Adipocyte (in vitro differentiated cells): Measurements from ENCODE around the gene LPA.
"Not testable (repeated sequence)": the region's sequence is repeated elsewhere in the genome, so short reads cannot be mapped to it uniquely, and the experiment has no call there.

Experiments used
- DNase-seq: peaks from one replicate; pipeline ENCODE4 v3.0.0-alpha.2; 2015; ENCODE audit warnings: low read depth
- H3K27me3 ChIP-seq: replicated peaks from 2 replicates; pipeline ENCODE4 v1.7.0; 2013; ENCODE audit warnings: mild to moderate bottlenecking, low read length, moderate library complexity; ENCODE audit not compliant: control insufficient read depth, insufficient read depth
- H3K36me3 ChIP-seq: 2 replicates; pipeline ENCODE4 v1.7.0; 2013; ENCODE audit warnings: low read length, mild to moderate bottlenecking, moderate library complexity; ENCODE audit not compliant: control insufficient read depth, insufficient read depth, severe bottlenecking
- H3K4me1 ChIP-seq: 2 replicates; pipeline ENCODE4 v1.7.0; 2013; ENCODE audit warnings: mild to moderate bottlenecking, low read length, moderate library complexity; ENCODE audit not compliant: control insufficient read depth, insufficient read depth
- H3K4me3 ChIP-seq: 2 replicates; pipeline ENCODE4 v1.7.0; 2013; ENCODE audit warnings: mild to moderate bottlenecking, low read length, moderate library complexity
- H3K9ac ChIP-seq: 2 replicates; pipeline ENCODE4 v1.7.0; 2013; ENCODE audit warnings: mild to moderate bottlenecking, low read length, moderate library complexity
- H3K9me3 ChIP-seq: 2 replicates; pipeline ENCODE4 v1.7.0; 2013; ENCODE audit warnings: mild to moderate bottlenecking, low read length, moderate library complexity; ENCODE audit not compliant: control insufficient read depth

LPA gene

GRCh38 chr6:160690458-160690857 lies 26.4 kb upstream of the LPA start:
- no peaks in the 10 kb centered on the region for H3K36me3 ChIP-seq
- H3K9ac ChIP-seq, result no peak overlapping the region
- H3K4me1 ChIP-seq, result no peaks in the 10 kb centered on the region
- H3K27me3 ChIP-seq, result no peaks in the 10 kb centered on the region
- no peak for DNase-seq
- H3K9me3 ChIP-seq, result no peaks in the 10 kb centered on the region
- no peak overlapping the region for H3K4me3 ChIP-seq

- Histone ChIP-seq H3K27me3 (no peaks in the 10 kb centered on the region), H3K4me3 (no peak overlapping the region), H3K36me3 (no peaks in the 10 kb centered on the region), H3K9me3 (no peaks in the 10 kb centered on the region), H3K9ac (no peak overlapping the region), H3K4me1 (no peaks in the 10 kb centered on the region)
- DNase-seq, result no peak
These were observed 21.8 kb upstream of the LPA start for GRCh38 chr6:160685762-160686450.

GRCh38 chr6:160685101-160685761 lies 21.2 kb upstream of the LPA start:
- H3K27me3 ChIP-seq, DNase-seq, H3K9ac ChIP-seq, H3K9me3 ChIP-seq, H3K4me1 ChIP-seq, H3K4me3 ChIP-seq, H3K36me3 ChIP-seq: not testable (repeated sequence)

DNA sequence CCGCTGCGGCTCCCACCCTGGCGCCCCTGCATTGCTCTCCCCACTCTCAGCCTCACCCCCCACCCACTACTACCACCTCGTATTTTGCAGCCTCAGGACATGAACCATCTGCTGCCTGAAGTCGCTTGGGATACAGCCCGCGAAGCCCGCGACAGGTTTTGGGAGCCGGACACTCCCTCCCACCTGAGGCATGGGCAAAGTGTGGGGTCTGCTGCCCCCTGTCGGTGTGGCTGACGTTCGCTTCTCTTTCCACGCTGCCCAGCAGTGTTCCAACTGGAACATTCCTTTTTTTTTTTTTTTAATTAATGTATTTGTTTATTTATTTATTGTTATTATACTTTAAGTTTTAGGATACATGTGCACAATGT lies 15.3 kb upstream of the LPA start:
- Histone ChIP-seq H3K4me1 (no peaks in the 10 kb centered on the region), H3K9me3 (no peaks in the 10 kb centered on the region), H3K36me3 (no peaks in the 10 kb centered on the region), H3K27me3 (peaks cover 3% of the 10 kb centered on the region), H3K4me3 (no peak overlapping the region), H3K9ac (no peak overlapping the region)
- DNase-seq, result no peak

DNA sequence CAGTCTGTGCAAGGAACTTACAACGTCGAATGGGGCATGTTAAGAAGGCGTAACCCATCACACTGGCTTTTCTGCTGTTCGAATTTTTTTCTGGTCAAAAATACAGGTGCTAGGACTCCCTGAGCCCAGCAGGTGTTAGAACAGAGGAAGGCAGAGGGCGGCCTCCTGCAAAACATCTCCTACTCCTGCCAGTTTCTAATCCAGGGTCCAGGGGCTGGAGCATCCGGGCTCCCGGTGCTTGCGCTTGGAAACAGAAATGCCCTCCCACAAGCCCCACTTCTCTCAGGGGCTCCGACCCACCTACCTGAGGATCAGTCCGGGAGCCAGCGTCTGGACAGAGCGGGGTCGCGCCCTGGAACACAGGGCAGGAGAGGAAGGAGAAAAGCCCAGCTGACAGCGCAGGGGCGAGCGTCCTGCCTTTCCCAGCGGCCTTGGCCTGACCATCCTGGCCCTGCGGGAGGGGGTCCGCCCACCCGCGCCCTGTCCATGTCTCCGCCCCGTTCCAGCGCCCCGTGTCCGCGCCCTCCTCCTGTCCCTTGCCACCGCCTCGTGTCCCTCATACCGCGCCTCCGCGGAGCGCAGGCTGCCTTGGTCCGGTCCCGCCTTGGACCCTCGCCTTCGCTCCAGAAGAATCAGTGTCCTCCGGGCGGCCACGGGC lies 14.8 kb upstream of the LPA start:
- DNase-seq, result no peak
- Histone ChIP-seq H3K9ac (no peak overlapping the region), H3K36me3 (no peaks in the 10 kb centered on the region), H3K9me3 (peaks cover under 1% of the 10 kb centered on the region), H3K4me3 (no peak overlapping the region), H3K27me3 (peaks cover 3% of the 10 kb centered on the region), H3K4me1 (no peaks in the 10 kb centered on the region)

DNA sequence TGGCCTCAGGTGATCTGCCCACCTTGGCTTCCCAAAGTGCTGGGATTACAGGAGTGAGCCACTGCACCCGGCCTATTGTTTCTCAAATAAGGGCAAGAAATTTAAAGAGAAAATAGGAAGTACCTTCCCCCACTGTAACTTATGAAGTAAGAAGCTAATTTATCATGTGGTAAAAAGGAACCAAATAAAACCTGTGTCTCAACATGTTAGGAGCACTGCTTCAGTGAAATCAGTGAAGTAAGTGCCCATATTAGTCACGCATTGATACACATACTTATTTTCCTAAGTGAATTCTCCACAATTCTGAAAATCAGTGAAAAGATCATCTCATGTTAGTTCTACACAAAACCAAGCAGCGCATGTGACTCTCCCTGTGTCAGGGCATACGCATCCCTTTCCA lies 14.2 kb upstream of the LPA start:
- peaks cover 7% of the 10 kb centered on the region for H3K9me3 ChIP-seq
- H3K4me3 ChIP-seq, result no peak overlapping the region
- H3K36me3 ChIP-seq, result no peaks in the 10 kb centered on the region
- no peak for DNase-seq
- H3K27me3 ChIP-seq, result peaks cover 3% of the 10 kb centered on the region
- no peaks in the 10 kb centered on the region for H3K4me1 ChIP-seq
- H3K9ac ChIP-seq, result no peak overlapping the region

- H3K4me3 ChIP-seq, H3K4me1 ChIP-seq, H3K36me3 ChIP-seq, DNase-seq, H3K27me3 ChIP-seq, H3K9ac ChIP-seq: not testable (repeated sequence)
- H3K9me3 ChIP-seq, result peaks cover 15% of the 10 kb centered on the region
These were observed 12.3 kb upstream of the LPA start for GRCh38 chr6:160676418-160676817.

DNA sequence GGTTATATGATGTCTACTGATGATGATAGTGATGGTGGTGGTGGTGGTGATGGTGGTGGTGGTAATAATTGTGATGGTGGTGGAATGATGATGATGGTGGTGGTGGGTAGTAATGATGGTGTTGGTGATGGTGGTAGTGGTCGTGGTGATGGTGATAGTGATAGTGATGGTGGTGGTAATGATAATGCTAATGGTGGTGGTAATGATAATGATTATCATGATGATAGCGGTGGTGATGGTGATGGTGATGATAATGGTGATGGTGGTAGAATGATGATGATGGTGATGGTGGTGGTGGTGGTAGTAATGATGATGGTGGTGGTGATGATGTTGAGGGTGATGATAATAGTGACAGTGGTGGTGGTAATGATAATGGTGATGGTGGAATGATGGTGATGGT lies 4.5 kb upstream of the LPA start:
- no peaks in the 10 kb centered on the region for H3K36me3 ChIP-seq
- no peaks in the 10 kb centered on the region for H3K27me3 ChIP-seq

GRCh38 chr6:160667639-160668481 lies 3.8 kb upstream of the LPA start:
- H3K27me3 ChIP-seq, result no peaks in the 10 kb centered on the region
- peaks cover 4% of the 10 kb centered on the region for H3K9me3 ChIP-seq
- DNase-seq, result no peak
- H3K4me1 ChIP-seq, result no peaks in the 10 kb centered on the region
- no peaks in the 10 kb centered on the region for H3K36me3 ChIP-seq
- H3K9ac ChIP-seq, result no peak overlapping the region
- no peak overlapping the region for H3K4me3 ChIP-seq

More for the DNA sequence above, 4.5 kb upstream of the LPA start:
- DNase-seq, result no peak
- Histone ChIP-seq H3K9me3 (peaks cover 11% of the 10 kb centered on the region), H3K4me1 (no peaks in the 10 kb centered on the region), H3K9ac (no peak overlapping the region), H3K4me3 (no peak overlapping the region)

- Histone ChIP-seq H3K27me3 (no peaks in the 10 kb centered on the region), H3K9ac (no peak overlapping the region), H3K4me1 (no peaks in the 10 kb centered on the region), H3K4me3 (no peak overlapping the region), H3K9me3 (peaks cover 4% of the 10 kb centered on the region), H3K36me3 (no peaks in the 10 kb centered on the region)
- no peak for DNase-seq
These were observed 1.2 kb downstream of the LPA start for GRCh38 chr6:160662842-160663241.

DNA sequence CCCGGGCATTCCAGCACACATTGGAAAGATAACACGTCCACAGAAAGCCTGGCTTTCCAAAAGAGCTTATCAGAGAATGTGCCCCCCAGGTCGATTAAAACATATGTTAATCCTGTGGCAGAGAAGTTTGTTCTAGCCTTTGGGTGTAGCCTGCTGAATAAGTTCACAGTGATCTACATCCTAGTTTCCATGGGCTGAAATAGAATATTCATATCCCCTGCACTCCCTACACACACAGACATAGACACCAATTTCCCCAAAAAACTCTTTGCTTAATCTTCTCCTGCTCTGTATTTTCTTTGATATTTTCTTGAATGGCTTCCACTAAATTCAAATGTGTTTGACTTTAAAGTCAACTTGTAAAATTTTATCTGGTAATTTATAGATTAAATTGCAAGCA lies 1.6 kb downstream of the LPA start:
- DNase-seq, result no peak
- no peak overlapping the region for H3K4me3 ChIP-seq
- H3K9me3 ChIP-seq, result peaks cover 5% of the 10 kb centered on the region
- H3K9ac ChIP-seq, result no peak overlapping the region
- no peaks in the 10 kb centered on the region for H3K4me1 ChIP-seq
- no peaks in the 10 kb centered on the region for H3K27me3 ChIP-seq
- no peaks in the 10 kb centered on the region for H3K36me3 ChIP-seq
